Stimulated activated CD4-positive, alpha-beta T cell treated with anti-CD3 and anti-CD28 coated beads, Interleukin-2, amount 100 ng/mL, for 24 hours (primary cell): ENCODE data around the gene PROZ.
"Not testable (repeated sequence)": the region's sequence is repeated elsewhere in the genome, so short reads cannot be mapped to it uniquely, and the experiment has no call there.

Experiments used
- DNase-seq, 2 donors: peaks; one replicate each; pipeline ENCODE4 v3.0.0-alpha.2; 2020

Gene PROZ

DNA sequence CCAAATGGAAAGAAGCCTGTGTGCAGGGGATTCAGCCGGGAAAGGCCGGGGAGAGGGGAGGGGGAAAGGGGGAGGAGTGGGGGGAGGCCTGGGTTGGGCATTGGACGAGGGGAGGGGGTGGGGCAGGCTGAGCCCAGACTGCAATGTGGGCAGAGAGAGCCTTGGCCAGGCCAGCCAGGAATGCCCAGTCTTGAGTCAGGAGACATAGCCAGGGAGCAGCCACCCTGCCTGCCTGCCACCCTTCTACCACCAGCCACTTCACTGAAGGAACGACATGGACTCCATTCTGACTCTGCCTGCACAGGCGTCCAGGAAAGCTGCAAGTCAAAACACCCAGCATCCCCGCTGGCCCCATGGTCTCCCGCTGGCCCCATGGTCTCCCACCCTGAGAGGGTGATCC is 498 bp downstream of the PROZ start:
- no peak for DNase-seq

DNA sequence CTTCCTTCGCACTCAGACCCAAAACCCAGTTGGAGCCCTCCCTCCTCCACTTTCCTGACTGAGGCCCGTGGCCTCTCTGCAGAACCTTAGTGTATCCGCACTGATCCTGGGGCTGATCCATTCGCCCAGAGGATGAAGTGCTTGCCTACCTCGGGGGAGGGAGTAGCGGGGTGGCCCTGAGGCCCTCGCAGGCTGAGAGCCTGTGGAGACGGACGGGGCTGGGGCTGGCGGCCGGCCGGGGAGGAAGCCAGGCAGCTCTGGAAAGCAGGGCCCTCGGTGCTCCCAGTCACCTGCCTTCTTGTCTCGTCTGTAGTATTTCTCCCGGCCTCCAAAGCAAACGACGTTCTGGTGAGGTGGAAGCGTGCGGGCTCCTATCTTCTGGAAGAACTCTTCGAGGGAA is 1.3 kb downstream of the PROZ start:
- no peak for DNase-seq

DNA sequence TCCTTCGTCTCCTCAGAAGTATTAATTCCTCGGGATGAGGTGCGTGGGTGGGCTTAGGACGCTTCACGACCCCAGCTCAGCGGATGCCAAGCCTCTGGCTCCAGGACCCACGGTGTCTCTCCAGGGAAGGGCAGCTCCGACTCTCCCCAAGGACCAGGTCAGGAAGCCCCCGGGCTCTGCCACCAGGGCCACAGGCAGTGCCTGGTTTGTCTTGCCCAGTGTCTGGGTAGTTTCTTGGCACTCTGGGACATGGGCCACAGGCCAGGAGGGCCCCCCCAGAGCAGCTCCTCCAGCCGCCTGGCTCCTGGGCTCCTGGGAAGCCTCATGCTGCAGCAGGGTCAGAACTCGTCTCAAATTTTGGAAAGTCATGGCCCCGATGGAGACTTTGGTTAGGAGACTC is 2.5 kb downstream of the PROZ start:
- DNase-seq: no peak

DNA sequence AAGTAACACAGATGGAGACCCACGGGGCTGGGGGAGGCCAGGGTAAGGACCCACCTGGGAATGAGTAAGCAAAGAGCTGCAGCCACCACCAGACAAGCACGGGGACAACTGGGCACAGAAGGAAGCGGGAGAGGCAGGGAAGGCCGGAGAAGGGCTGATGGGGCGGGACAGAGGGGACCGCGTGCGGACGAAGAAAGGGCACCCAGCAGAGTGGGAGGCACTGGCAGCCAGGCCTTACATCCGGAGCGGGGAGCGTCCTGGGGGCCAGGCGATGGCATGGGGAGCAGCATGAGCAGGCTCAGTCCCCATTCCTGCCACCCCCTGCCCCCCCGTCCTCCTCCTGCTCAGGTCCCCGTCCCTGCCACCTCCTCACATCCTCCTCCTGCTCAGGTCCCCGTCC is 3.0 kb downstream of the PROZ start:
- no peak for DNase-seq

DNA sequence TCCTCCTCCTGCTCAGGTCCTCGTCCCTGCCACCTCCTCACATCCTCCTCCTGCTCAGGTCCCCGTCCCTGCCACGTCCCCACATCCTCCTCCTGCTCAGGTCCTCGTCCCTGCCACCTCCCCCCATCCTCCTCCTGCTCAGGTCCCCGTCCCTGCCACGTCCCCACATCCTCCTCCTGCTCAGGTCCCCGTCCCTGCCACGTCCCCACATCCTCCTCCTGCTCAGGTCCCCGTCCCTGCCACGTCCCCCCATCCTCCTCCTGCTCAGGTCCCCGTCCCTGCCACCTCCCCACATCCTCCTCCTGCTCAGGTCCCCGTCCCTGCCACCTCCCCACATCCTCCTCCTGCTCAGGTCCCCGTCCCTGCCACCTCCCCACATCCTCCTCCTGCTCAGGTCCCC is 3.5 kb downstream of the PROZ start:
- not testable (repeated sequence) for DNase-seq

DNA sequence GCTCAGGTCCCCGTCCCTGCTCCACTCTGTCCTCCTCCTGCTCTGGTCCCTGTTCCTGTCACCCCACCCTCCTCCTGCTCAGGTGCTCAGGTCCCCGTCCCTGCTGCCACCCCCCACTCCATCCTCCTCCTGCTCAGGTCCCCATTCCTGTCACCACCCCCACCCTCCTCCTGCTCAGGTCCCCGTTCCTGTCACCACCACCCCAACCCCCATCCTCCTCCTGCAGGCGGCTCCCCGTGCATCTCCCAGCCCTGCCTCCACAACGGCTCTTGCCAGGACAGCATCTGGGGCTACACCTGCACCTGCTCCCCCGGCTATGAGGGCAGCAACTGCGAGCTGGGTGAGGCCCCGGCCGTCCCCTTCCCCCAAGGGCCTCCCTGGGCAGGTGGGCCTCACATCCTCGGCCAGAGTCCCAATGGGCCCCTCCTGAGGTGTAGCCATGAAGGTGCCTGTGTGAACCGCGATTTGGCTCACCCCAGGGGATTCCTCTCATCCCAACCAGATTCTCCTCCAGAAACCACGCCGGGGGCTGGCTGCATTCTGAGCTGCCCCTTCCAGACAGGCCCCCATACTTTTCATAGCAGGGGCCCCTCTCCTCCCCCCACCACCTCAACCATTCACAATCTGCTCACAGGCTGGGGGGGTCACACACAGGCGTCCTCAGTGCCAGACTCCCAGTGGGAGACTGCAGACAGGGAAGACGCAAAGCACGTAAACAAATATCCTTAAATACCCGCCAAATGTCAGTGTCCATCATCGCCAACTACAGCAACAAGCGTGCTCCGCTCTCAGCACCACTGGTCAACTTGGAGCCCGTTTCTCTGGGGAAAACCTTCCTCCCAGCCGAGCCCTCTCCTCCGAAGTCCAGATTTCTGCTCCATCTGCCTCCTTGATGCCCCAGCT is 4.6 kb downstream of the PROZ start:
- DNase-seq: no peak

DNA sequence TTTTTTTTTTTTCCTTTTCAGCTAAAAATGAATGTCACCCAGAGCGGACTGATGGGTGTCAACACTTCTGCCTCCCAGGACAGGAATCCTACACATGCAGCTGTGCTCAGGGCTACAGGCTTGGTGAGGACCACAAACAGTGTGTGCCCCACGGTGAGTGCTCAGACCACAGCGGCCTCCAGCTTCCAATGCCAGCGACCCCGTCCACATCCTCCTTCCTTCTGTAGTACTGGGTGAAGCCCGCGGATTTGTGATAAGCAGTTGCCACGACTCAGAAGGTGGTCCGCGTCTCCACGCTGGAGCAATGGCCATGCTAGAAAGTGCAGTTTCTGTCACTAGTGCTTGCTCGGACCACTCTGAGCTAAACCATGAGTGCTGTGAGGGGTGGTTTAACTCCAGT is 6.0 kb downstream of the PROZ start:
- no peak for DNase-seq

DNA sequence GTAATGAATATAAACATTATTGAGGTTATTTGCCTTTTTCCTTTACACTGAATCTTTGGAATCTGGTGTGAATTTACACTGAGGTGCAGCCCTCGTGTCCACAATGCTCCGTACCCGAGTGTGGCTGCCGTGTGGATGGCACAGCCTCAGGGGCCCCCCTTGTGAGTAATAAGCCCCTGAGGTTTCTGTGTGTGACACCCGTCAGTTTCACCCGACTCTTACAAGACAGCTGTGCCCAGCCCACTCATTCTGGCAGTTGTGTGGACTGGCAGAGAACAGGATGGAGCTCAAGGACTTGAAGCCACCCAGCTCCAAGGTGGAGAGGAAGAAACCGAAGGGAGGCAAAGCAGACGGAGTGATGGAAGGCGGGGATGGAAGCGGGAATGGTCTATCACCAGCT is 7.8 kb downstream of the PROZ start:
- DNase-seq: no peak

DNA sequence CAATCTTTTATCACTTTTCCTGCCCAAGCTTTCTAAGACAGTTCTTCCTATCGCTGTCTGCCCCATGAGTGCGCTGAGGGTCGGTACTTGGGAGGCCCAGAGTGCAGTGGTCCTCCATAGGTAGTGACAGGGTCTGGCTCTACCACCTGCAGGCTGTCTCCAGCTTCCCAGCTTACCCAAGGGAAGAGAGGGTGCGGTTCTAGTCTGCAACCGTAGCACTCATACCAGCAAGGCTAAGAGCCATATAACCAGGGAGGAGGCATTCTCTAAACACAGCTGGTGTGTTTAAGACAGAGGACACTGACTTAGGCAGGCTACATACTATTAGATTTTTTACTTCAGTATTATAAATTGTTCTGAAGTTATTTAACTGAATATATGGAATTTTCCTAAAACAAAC is 8.2 kb downstream of the PROZ start:
- DNase-seq: no peak

DNA sequence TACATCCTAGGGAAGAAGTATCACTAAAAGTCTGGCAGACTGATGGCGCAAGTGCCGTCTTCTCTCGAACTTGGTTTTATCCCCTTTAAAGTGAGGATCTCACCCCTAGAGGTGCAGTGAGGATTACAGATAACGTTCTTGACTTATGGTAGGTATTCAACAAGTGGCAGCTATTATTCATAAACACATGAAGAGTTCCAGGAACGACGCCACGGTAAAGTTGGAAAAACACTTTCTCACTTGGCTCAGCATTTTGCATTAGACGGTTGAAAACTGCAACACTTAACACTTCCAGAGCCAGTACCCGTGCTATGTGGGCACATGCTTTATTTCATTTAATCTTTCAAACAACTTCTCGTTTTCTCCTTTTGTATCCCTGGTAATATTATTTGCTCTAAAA is 8.7 kb downstream of the PROZ start:
- no peak for DNase-seq

DNA sequence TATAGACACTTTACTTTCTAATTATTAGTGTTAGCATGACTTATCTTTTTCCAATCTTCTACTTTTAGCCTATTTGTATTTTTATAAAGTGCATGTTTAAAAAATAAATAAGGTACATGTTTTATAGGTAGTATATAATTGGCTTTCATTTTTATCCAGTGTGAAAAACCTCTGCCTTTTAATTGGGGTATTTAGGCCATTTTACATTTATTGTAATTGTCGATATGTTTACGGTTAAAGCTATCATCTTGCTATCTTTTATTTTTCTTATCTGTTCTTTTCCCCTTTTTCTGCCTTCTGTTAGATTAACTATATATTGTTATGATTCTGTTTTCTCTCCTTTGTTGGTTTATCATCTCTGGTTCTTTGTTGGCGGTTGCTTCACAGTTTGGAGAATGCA is 9.1 kb downstream of the PROZ start:
- DNase-seq: no peak

DNA sequence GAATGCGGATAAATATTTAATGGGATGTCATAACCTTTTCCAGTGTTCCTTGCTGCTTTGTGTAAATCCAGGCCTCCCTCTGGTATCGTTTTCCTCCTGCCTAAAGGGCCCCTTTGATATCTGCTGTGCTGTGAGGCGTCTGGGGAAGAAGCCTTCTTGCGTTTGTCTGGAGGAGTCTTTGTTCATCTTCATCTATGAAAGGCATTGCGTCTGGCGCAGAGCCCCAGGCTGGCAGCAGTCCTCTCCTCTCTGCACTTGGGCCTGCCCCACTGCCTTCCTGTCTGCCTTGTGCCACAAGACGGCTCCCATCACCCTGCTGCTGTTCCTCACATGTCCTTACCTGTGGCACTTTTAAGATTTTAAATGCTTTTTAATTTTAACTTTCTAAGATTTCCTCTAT is 9.8 kb downstream of the PROZ start:
- DNase-seq: no peak

DNA sequence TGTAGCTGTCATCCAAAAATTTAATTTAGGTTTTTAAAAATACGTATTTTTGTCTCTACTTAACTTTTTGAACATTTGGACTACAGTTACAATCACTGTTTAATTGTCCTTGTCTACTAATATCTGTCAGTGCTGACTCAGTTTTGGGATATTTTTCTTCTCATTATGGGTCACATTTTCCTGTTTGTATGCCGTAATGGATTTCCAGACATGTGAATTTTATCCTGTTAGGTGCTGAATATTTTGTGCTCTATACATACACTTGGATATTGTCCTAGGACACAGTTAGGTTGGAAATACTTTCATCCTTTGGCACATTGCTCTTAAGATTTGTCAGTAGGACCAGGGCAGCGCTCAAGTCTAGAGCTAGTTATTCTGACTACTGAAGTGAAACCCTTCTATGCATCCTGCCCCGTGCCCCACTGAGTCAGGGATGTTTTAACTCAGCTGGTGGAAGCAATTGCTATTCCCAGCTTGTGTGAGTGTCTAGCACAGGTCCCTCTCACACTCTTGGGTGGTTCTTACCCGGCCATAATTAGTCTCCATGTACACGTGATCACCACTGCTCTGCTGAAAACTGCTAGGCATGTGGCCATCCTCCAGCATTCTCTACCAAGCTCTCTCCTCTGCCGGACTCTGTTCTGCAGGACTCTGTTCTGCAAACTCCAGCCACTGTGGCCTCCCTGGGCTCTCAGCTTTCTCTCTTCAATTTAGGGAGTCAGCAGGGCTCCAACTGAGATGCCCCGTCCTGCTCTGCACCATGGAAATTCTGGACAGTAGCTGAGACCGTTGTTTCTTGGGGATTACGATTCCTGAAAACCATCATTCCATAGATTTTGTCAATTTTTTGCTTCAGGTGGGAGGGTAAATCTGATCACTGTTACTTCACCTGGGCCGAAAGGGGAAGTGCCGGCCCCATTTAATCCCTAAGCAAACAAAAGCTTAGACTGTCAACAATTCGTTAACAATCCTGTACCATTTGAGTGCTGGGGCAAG is 11.1 kb downstream of the PROZ start:
- DNase-seq: no peak

DNA sequence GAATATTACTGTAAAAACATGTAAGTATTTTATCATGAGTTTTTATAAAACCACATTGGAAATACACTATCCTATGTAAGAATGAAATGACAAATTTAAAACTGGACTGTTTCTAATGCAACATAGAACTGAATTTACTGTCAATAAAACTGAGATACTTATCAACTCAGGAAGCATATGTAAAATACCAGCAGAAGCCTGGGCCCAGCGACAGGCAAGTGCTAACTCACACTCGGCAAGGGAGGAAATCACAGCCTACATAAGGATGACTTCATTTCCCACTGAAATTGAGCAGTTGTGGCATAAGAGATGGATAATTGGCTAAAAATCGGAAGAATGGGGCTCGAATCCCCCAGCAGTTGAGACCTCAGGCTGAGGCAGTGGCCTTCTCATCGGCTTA is 12.1 kb downstream of the PROZ start:
- no peak for DNase-seq

DNA sequence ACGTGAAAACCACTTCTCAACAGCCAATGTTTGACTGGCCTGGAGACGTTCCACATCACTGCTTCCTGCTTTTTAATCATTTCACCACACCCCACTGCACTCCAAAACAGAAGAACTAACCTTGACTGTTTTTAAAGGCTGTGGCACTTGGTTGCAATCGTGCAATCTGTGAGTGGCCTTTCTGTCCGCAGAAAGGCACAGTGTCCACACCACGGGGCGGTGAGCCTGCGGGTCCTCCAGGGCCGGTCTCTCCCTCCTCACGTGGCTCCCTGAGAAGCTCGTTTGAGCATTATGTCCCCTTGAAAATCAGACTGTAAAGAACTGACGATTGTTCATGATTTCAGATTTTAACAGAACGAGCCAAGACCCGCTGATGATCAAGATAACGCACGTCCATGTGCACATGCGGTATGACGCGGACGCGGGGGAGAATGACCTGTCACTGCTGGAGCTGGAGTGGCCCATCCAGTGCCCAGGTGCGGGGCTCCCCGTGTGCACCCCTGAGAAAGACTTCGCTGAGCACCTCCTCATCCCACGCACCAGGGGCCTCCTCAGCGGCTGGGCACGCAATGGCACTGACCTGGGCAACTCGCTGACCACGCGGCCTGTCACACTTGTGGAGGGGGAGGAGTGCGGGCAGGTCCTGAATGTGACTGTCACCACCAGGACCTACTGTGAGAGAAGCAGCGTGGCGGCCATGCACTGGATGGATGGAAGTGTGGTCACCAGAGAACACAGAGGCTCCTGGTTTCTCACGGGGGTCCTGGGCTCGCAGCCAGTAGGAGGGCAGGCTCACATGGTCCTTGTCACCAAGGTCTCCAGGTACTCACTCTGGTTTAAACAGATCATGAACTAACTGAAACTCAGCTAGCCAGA is 13.0 kb downstream of the PROZ start:
- DNase-seq: no peak

DNA sequence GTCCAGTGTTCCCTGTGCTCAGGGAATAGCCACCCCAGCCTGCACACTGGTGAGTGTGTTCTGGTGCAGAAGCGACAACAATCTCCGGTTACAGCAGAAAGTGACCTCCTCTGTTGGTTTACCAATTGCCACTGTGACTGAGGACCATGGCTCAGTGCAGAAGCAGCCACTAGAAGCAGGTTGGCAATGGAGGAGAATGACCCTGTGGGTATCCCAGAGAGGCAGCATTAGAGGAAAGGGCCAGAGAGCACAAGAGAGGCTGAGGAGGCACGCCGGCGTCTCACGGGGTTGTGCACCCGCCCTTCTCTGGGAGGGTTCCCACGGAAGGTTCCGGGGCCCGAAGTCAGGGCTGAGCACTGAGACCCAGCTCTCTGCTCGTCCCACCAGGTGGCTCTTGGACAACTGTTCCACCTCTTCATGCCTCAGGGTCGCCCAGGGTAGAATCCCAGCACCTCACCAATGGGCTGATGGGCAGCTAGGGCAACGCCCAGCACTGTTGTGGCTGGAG is 14.0 kb downstream of the PROZ start:
- DNase-seq: no peak

DNA sequence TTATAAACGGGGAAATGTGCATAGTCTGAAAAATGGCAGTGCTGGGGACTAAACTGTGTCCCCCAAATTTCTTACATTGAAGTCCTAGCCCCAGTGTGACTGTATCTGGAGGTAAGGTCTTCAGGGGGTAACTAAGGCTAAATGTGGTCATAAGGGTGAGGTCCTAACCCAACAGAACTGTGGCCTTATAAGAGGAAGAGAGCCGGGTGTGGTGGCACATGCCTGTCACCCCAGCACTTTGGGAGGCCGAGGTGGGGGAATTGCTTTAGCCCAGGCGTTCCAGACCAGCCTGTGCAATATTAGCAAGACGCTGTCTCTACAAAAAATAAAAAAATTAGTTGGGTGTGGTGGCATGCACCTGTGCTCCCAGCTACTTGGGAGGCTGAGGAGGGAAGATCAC is 17.8 kb downstream of the PROZ start:
- peak; percentile 46 to 55 for DNase-seq

DNA sequence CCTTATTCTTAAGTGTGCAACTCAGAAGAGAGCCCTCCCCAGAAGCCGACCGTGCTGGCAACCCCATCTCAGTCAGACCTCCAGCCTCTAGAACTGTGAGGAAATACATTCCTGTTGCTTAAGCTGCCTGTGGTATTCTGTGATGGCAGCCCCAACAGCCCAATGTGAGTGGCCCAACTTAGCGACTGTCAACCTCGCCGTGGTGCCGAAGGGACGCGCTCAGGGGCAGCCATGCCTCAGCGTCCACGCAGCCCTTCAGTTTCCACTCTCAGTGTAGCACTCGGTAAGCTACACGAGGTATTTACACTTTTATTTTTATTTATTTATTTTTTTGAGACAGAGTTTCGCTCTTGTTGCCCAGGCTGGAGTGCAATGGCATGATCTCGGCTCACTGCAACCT is 18.4 kb downstream of the PROZ start:
- DNase-seq: no peak

DNA sequence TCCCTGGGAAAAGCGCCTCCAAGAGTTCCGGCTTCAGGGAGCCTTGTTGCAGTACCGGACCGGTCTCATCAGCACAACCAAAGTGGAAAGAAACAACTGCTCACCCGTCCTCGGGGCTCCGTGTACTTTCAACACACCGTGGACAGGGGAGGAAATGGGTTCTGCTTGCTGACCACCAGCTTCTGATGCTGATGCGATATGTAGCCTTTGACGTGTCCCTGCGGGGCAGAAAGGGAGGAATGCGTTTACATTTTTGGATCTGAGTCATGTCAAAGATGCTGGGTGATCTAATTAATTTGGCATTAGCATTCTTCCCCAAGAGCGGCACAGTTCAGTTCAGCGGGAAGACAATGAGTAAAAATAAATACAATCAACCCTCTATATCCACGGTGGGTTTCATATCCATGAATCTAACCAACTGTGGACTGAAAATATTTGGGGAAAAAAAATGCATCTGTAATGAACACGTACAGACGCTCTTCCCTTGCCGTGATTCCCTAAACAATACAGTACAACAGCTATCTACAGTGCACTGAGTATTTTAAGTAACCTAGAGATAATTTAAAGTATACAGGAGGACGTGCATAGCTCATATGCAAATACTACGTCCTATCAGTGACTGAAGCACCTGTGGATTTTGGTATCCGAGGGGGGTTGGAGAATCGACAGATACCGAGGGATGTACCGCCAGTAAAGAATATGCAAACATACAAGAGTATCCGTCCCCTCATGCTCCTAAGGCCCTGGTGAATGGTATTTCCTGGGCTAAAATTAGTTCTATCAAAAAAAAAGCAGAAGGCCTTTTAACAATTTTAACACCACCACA is 19.8 kb downstream of the PROZ start:
- no peak for DNase-seq

DNA sequence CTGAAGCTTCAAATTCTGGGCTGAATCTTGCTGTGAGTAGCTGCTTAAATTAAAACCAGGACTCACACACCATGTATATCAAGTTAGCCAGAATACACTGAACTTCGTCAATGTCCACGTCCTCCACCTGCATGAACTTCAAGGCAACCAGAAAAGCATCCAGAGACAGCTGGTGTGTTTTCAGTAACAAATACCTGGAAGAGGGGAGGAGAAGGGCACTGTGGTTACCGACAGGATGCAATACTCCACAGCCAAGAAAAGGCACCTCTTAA is 20.4 kb downstream of the PROZ start:
- DNase-seq: no peak

DNA sequence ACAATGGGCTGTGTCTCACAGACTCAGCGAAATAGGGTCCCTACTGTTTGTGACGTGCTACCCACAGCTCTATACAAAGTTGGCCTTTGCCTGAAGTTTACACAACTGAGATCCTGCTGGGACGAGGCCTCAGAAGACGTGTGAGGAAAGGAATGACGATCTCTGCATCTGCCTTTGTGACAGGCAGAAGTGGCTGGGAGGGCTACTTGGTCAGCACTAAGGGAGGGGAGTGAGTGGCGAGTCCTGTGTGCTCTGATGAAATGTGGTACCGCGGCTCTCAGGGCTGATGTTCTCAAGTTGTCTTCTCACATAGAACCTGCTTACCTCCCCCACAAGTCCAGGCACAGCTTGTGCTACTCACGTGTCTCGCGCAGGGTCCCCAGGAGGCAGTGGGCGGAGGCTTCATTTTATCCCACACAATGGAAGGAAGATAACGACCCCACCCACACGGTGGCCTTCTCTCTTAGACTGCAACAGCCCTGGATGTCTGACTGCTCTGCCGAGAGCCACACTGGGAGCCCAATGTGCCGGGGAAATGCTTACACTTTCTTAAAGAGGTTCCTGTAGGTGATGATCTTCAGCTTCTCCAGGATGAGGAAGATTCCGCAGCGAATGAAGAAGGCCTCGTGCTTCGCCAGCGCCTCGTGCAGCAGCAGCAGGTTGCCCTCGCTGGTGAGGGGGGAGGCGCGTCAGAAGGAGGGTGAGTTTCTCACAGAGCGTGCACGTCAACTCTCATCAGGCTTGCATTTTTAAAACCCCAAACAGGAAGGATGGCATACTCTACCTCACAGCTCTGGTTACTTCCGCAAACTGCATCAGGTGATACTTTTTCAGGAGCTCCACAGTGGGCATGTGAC is 21.2 kb downstream of the PROZ start:
- DNase-seq: no peak
